ENCODE results near the gene PNMT.

GRCh38 chr17:39667262-39667944, 850 bp upstream of the PNMT start:
- TF ChIP-seq, protein P1, sequence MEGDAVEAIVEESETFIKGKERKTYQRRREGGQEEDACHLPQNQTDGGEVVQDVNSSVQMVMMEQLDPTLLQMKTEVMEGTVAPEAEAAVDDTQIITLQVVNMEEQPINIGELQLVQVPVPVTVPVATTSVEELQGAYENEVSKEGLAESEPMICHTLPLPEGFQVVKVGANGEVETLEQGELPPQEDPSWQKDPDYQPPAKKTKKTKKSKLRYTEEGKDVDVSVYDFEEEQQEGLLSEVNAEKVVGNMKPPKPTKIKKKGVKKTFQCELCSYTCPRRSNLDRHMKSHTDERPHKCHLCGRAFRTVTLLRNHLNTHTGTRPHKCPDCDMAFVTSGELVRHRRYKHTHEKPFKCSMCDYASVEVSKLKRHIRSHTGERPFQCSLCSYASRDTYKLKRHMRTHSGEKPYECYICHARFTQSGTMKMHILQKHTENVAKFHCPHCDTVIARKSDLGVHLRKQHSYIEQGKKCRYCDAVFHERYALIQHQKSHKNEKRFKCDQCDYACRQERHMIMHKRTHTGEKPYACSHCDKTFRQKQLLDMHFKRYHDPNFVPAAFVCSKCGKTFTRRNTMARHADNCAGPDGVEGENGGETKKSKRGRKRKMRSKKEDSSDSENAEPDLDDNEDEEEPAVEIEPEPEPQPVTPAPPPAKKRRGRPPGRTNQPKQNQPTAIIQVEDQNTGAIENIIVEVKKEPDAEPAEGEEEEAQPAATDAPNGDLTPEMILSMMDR (conservative IDR thresholded peaks at IDR 0.05; ENCODE audit: low read depth, low read length): no peak
- TF ChIP-seq EZH2 (IDR thresholded peaks at IDR 0.05; ENCODE audit: low read length, unreplicated experiment): no peak
